GM12878 (cell line): Measurements from ENCODE around the gene FMNL2. TPM values are rescaled to one million over a fixed set of nuclear protein-coding genes. Genes with fewer than 3 reads are reported as not detected.

ENCODE experiments used
- KLF5 ChIP-seq: fragments of 450-650 bp; IDR thresholded peaks from 2 replicates; pipeline ENCODE4 v1.6.1; 2014; ENCODE audit warnings: mild to moderate bottlenecking; ENCODE audit not compliant: partially characterized antibody
- LARP7 ChIP-seq: fragments of 450-650 bp; IDR thresholded peaks from 2 replicates; pipeline ENCODE4 v1.6.1; 2017; ENCODE audit warnings: mild to moderate bottlenecking
- NR2C1 ChIP-seq: fragments of 450-650 bp; IDR thresholded peaks from 2 replicates; pipeline ENCODE4 v1.6.1; 2017; ENCODE audit warnings: antibody characterized with exemption, mild to moderate bottlenecking, moderate library complexity
- NR2C2 ChIP-seq: IDR thresholded peaks from 2 replicates; pipeline ENCODE4 v1.6.1; 2011; ENCODE audit warnings: borderline replicate concordance, low read depth; ENCODE audit not compliant: control insufficient read depth, insufficient read length
- TARDBP ChIP-seq: IDR thresholded peaks from 2 replicates; pipeline ENCODE4 v1.6.1; 2016; ENCODE audit warnings: borderline replicate concordance
- ZNF24 ChIP-seq: fragments of 450-650 bp; IDR thresholded peaks from 2 replicates; pipeline ENCODE4 v1.6.1; 2017; ENCODE audit warnings: antibody characterized with exemption, mild to moderate bottlenecking
- polyA plus RNA-seq, 11 experiments: library from polyadenylated mRNA; depleted of rRNA in 4 of 11; unstranded in 6 of 11; stranded (reverse) in 5 of 11; fragments of >200 nt; fragmentation: Nextera tagmentation in 4 of 11; fragmentation: Illumina TruSeq in 1 of 11; extraction: Ambion mirVana in 4 of 11; extraction: Trizol in 1 of 11; gene quantifications; 1 replicate in 1 of 11; 2 replicates in 10 of 11; pipeline versions ENCODE4 v1.2.1 to v1.2.3, GENCODE V29; 2011 to 2016; ENCODE audit warnings: inconsistent platforms in 2 of 11, missing spikeins in 2 of 11, low read depth in 1 of 11
- total RNA-seq, 4 experiments: library from RNA; depleted of rRNA in 3 of 4; stranded (reverse); fragments of >200 nt in 3 of 4; fragmentation: Illumina TruSeq in 1 of 4; extraction: Trizol in 1 of 4; gene quantifications; 2 replicates each; pipeline versions ENCODE4 v1.2.1 to v1.2.3, GENCODE V29; 2013 to 2021
- TF ChIP-seq, protein P1 (sequence below), 3 experiments: IDR thresholded peaks in 2 of 3; conservative IDR thresholded peaks in 1 of 3; 2 replicates each; pipeline ENCODE4 v1.5.1; 2011; ENCODE audit warnings: low read depth in 3 of 3, low read length in 3 of 3, mild to moderate bottlenecking in 3 of 3, control low read depth in 2 of 3, moderate library complexity in 2 of 3, inconsistent platforms in 1 of 3, mixed read lengths in 1 of 3; ENCODE audit not compliant: control insufficient read depth in 2 of 3, insufficient read depth in 1 of 3; ENCODE audit errors: extremely low read depth in 1 of 3
- TF ChIP-seq, protein P2 (sequence below): fragments of 450-650 bp; IDR thresholded peaks from 2 replicates; pipeline ENCODE4 v1.6.1; 2017; ENCODE audit warnings: borderline replicate concordance
- TF ChIP-seq, protein P3 (sequence below): fragments of 450-650 bp; IDR thresholded peaks from 2 replicates; pipeline ENCODE4 v1.6.1; 2017; ENCODE audit warnings: antibody characterized with exemption, mild to moderate bottlenecking, moderate library complexity

FMNL2 gene
- total and polyA plus RNA-seq, 10 of the 15 experiments (the other 5 are each of a cell fraction or from before 2014, with no cell fraction given), result 0.13 to 9.9 (median 0.35) TPM

DNA sequence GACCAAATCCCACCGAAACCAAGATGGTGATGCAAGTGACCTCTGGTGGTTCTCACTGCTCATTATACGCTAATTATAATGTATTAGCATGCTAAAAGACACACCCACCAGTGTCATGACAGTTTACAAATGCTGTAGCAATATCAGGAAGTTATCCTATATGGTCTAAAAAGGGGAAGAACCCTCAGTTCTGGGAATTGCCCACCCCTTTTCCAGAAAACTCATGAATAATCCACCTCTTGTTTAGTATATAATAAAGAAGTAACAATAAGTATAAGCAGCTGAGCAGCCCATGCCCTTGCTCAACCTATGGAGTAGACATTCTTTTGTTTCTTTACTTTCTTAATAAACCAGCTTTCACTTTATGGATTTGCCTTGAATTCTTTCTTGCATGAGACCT lies 31.0 kb upstream of the FMNL2 start (continued):
- no peak for TF ChIP-seq KLF5
- no peak for TF ChIP-seq LARP7
- TF ChIP-seq, protein P1, sequence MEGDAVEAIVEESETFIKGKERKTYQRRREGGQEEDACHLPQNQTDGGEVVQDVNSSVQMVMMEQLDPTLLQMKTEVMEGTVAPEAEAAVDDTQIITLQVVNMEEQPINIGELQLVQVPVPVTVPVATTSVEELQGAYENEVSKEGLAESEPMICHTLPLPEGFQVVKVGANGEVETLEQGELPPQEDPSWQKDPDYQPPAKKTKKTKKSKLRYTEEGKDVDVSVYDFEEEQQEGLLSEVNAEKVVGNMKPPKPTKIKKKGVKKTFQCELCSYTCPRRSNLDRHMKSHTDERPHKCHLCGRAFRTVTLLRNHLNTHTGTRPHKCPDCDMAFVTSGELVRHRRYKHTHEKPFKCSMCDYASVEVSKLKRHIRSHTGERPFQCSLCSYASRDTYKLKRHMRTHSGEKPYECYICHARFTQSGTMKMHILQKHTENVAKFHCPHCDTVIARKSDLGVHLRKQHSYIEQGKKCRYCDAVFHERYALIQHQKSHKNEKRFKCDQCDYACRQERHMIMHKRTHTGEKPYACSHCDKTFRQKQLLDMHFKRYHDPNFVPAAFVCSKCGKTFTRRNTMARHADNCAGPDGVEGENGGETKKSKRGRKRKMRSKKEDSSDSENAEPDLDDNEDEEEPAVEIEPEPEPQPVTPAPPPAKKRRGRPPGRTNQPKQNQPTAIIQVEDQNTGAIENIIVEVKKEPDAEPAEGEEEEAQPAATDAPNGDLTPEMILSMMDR (IDR thresholded peaks at IDR 0.05 in 2 of 3, conservative IDR thresholded peaks at IDR 0.05 in 1 of 3; ENCODE audit: control insufficient read depth in 2 of 3, extremely low read depth in 1 of 3, insufficient read depth in 1 of 3, low read depth in 3 of 3, low read length in 3 of 3), result no peak
- no peak for TF ChIP-seq NR2C2
- TF ChIP-seq ZNF24, result no peak
- TF ChIP-seq, protein P2, sequence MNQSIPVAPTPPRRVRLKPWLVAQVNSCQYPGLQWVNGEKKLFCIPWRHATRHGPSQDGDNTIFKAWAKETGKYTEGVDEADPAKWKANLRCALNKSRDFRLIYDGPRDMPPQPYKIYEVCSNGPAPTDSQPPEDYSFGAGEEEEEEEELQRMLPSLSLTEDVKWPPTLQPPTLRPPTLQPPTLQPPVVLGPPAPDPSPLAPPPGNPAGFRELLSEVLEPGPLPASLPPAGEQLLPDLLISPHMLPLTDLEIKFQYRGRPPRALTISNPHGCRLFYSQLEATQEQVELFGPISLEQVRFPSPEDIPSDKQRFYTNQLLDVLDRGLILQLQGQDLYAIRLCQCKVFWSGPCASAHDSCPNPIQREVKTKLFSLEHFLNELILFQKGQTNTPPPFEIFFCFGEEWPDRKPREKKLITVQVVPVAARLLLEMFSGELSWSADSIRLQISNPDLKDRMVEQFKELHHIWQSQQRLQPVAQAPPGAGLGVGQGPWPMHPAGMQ, result no peak
- no peak for TF ChIP-seq NR2C1
- TF ChIP-seq, protein P3, sequence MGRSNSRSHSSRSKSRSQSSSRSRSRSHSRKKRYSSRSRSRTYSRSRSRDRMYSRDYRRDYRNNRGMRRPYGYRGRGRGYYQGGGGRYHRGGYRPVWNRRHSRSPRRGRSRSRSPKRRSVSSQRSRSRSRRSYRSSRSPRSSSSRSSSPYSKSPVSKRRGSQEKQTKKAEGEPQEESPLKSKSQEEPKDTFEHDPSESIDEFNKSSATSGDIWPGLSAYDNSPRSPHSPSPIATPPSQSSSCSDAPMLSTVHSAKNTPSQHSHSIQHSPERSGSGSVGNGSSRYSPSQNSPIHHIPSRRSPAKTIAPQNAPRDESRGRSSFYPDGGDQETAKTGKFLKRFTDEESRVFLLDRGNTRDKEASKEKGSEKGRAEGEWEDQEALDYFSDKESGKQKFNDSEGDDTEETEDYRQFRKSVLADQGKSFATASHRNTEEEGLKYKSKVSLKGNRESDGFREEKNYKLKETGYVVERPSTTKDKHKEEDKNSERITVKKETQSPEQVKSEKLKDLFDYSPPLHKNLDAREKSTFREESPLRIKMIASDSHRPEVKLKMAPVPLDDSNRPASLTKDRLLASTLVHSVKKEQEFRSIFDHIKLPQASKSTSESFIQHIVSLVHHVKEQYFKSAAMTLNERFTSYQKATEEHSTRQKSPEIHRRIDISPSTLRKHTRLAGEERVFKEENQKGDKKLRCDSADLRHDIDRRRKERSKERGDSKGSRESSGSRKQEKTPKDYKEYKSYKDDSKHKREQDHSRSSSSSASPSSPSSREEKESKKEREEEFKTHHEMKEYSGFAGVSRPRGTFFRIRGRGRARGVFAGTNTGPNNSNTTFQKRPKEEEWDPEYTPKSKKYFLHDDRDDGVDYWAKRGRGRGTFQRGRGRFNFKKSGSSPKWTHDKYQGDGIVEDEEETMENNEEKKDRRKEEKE, result no peak
- no peak for TF ChIP-seq TARDBP
